GM19372 (cell line): ENCODE data around the gene PIMREG.

Source experiments
- ATAC-seq: cut with Tn5 transposase; IDR thresholded peaks from one replicate; pipeline ENCODE4 v1.9.1; 2021; ENCODE audit warnings: mild to moderate bottlenecking, low read depth, moderate library complexity; ENCODE audit not compliant: unreplicated experiment

PIMREG gene, protein sequence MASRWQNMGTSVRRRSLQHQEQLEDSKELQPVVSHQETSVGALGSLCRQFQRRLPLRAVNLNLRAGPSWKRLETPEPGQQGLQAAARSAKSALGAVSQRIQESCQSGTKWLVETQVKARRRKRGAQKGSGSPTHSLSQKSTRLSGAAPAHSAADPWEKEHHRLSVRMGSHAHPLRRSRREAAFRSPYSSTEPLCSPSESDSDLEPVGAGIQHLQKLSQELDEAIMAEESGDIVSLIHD

DNA sequence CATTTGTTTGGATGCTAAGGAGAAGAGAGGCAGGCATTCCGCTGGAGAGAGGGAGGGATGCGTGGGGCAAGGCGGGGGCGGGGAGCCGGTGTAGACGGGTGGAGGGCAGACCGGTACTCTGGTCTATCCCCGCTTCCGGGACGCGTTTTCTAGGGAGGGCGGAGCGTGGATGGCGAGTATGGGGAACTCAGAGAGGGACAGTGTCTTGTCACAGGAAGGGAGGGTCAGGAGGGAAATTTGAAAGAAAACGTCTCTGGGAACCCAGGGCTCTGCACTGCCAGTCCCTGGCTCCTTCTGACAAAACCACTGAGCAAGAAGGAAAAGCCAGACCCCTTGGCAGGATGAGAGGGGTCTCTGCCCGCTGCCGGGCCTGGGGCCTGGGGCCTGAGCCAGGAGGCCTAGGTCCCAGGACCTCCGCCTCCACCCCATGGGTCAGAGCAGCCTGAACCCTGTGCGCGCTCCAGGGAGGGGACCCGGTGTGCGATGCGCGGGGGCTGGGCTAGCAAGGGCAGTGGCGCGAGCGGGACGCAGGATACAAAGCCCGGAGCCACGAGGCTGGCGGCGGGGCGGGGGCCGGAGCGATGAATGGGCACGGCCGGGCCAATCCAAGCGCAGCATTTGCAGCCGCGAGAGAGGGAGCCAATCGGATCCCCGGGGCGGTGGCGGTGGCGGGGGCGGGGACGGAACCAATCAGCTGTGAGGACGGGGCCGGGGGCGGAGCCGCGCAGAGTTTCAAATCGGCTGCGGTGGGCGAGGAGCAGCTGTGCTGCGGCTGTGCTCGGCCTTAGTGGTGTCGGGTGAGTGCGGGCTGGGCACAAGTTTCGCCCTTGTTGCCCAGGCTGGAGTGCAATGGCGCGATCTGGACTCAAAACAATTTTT lies at the start of gene PIMREG:
Gene PIMREG, plus strand, starts transcription at position 764 of the 879 bp plus-strand sequence. CDS start 656 bp downstream, outside the sequence.
- ATAC-seq: peak; percentile 88

DNA sequence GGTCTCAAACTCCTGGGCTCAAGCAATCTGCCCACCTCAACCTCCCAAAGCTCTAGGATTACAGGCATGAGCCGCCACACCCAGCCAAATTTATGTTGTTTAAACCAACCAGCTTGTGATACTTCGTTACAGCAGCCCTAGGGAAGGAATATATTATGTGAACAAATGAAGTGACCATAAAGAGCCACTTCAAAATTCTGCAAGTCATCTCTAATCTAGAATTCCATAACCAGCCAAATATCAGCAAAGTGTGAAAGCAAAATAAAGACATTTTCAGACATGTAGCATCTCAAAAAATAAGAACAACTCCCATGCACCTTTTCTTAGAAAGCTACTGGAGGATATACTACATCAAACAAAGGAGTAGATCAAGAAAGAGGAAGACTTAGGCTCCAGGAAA lies 45.3 kb upstream of the PIMREG start:
- ATAC-seq: no peak

DNA sequence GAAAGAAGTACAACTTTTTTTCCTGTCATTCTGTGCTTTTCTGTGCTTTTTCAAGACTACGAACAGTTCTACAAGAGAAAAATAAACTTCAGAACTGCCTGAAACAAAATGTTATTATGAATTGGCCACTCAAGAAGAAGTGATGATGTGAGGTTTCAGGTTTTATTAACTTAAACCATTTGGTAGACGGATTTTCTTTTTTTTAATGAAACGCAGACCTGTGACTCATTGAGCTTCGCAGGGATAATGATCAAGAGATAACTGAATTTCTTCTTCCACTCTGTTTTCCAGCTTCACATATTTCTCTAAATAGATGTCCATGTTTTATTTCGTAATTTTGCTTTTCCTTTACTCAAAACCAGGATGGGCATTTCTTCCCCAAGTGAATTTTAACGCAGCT lies 42.0 kb upstream of the PIMREG start:
- no peak for ATAC-seq

DNA sequence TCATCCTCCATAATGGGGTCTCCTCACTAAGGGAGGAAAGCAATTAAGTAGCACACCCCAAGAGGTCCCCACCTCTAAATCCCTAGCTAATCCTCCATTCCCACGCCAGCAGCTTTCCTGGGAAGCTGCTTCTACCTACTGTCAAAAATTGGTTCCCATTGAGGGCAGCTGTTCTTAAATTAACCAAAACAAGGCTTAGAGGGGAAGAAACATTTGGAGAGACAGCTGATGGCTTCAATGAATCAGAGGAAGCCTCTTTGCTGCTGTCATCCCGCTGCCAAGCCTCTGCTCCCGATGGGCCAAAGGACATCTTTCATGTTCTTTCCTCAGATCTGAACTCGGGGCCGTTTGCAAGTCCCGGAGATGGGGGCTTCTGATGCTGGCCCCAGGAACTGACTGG lies 36.0 kb upstream of the PIMREG start:
- no peak for ATAC-seq

DNA sequence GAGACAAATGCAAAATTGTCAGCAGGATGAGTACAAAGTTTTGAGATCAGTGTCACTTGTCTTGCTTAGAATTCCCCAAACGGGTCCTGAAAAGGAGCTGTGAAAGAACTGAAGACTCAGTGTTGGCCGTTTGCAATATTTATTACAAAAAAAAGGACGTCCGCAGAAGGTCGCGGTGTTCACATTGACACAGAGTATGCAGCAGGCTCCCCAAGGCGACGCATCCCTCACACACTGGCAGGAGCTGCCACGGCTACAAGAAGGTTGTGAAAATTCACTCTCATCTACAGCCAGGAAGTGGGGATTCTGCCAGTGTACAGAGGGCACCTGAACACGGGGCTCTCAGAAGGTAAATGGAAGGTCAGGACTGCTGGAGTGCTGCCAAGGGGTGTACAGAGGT lies 35.5 kb upstream of the PIMREG start:
- ATAC-seq: no peak

DNA sequence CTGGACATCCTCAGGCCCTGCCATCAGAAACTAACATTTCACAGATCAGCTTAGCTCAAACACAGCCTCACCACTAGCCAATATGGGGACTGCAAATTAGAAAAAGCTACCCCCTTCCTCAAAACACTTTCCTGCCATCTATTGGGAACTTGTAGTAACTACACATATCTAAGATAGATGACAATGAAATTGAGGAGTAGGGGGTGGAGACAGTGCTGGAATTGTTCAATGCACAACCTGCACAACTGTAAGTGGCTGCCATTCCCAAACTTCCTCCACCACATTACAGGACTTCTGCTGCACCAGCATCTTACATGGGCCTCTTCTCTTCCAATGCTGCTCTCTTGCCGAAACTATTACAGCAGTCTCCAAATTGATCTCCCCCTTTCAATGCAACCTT lies 31.2 kb upstream of the PIMREG start:
- ATAC-seq: no peak

DNA sequence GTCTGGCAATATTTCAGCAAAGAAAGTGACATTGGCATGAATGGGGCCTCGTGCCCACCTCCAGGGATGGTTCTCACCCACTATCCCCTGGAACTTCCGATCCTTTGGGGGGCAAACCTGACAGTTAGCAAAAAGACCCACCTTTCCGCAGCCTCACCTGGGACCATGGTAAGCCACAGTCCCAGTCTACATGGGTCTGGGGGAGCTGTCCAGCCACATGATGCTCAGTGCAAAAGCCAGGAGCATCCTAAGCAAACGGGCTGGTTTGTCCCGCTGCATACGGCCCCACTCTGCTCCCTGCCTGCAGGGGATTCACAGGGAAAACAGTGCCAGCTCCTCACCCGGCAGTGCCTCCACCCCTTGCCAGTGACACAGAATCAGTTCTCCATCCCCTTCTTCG lies 28.6 kb upstream of the PIMREG start:
- ATAC-seq: no peak

DNA sequence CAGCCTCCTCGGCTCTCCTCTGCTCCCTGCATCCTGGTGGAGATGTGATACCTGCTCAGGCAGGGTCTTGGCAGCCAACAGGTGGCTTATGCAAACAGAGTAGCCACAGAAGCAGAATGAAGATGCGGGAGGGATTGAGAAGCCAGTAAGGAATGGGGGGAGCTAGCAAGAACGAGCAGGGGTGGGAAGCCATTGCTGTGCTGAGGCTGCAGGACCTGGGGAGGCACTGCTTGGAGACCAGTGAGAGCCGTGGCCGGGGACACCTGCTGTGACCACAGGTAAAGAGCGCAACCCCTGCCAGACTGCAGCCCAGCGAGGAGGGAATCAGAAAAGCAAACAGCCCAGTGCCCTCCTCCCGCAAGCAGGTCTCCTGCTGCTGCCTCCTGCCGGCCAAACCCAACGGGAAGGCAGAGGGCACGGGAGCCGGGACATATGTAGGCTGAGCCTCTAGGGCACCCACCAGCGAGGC lies 24.0 kb upstream of the PIMREG start:
- no peak for ATAC-seq

DNA sequence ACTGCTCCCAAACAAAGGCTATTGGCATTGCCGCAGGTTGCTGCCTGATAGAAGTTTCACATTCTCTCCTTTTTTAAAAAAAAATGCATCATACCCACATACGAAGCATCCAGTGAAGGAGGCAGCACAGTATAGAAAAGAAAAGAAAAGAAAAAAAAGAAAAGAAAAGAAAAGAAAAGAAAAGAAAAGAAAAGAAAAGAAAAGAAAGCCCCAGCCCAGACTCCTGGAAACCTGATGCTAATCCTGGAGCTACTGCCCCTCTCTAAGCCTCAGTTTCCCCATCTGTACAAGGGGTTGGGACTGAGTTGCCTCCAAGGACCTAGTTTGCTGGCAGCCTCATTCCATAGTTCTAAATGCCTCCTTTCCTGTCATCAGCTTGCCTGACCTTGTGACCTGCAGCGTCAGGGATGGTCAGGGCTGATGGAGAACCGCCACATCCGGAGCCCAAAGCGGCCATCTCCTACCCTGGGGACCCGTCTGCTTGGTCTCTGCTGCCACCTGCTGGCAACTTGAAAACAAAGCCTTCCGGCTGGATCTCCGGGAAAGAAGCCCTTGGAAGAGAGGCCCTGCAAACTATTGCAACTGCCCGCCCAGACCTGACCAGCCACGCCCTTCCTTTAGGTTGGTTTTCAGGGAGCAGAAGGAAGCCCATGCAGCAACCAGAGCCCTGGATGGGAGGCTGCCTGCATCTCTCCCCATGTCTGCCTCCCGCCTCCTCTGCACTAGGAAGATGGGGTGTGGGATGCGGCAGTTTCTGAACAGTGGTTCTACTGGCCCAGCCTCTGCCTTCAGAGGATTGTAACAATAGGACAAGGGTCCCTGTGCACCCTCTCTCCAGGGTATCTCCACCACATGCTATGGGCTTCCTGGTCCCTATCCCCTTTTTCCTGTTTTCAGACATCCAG lies 22.3 kb upstream of the PIMREG start:
- no peak for ATAC-seq

DNA sequence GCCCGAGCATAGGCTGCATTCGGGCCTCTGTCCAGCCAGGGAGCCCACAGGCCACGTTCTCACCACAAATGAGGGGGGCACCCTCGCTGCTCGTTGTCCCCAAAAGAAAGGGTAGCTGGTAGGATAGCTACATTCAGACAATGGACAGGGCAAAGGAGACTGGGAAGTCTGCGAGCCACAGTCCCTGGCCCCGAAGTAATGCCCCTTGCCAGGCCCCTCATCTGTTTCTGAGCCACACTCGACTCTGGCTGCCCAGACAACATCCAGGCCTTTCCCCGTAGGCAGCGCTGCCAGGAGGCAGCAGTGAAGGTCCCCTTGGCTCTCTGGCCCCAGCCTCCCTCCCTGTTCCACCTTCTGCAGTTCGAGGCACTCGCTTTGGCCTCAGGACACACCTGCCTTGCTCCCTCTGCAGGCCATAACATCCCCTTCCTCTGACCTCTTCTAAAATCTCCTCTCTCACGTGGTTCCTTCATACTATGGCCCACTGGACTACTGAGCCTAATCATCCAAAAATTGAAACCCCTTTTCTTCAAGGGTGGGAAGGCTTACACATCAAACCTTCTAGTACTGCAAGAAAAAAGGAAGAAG lies 21.5 kb upstream of the PIMREG start:
- ATAC-seq: no peak

DNA sequence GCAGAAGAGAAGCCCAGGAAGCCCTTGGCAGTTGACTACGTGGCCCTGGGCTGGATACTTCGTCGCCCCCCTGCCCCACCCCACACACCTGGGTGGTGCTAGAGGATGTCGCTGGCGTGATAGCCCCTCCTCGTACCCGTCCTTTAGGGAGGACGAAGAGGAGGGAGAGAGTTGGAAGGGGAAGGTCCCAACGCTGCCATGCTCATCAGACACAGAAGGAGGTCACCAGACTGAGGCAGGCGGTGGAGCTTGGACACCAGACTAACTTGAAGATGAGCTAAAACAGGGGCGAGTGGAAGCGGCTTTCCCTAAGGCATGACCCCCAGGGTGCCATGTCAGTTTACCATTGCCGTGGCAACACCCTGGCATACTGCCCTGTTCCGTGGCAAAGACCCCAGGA lies 20.3 kb upstream of the PIMREG start:
- no peak for ATAC-seq

DNA sequence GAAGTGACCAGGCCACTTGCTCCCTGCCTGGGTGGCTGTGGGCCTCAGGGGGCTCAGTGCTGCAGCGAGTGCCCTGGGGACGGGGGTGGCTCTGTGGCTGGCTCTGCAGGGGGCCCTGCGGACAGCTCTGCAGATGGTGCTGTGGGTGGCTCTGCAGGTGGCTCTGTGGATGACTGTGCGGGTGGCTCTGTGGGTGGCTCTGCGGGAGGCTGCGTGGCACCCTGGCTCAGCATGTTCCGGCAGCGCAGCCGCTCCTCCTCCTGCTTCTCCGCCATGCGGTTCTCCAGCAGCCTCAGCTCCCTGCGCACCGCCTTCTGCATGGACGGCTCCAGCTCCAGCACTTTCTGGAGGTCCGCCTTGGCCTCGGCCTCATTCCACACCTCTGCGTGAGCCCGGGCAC lies 18.8 kb upstream of the PIMREG start:
- ATAC-seq: no peak

DNA sequence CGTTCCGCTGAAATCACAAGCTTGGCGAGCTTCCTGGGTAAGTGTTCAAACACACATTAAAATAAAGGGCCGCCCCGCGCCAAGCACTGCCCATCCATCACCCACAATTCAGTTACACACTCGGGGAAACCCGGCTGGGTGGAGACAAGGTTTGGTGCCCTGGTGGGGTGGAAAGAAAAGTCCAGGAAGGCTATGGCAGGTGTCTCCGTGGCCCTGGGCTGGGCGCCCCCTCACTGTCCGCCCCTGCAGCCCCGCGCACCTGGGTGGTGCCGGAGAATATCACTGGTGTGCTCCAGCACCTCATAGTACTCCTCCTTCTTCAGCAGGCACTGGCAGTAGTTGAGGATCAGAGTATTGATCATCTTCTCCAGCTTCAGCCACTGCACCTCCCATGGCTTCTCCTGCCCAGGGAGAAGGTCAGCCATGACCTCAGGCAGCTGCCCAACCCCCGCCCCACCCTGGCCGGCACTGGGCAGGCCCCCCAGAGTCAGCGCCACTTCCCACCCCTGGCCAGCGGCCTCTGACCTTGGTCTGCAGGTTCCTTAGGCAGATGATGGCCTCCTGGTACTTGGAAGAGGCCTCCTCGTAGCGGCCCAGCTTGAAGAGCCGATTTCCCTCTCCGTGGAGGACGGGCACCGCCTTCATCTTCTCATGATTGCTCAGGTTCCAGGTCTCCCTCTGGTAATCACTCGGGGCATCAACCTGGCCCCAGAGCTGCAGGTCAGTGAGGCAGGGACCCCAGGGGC lies 17.7 kb upstream of the PIMREG start:
- ATAC-seq: no peak

DNA sequence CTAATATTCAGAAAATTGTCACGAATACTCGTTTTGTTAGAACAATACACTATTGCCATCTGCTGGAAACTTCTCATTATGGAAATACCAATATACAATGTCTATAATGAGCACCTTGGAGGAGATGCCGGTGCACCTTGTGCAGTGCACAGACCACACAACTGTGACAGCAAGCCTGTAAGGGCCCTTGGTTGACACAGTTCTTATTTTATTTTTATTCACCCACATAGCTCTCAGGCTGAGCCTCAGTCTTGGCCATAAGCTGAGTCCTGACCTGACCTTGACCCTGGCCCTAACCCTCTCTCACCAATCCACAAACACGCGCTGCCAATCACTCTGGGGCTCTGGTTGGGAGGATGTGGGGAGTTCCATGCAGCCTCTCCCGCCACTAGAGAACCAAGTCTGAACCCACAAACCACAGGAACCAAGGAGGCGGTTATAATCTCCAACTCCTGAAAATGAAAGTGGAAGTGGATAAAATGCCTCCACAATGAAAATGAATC lies 16.9 kb upstream of the PIMREG start:
- ATAC-seq: no peak

DNA sequence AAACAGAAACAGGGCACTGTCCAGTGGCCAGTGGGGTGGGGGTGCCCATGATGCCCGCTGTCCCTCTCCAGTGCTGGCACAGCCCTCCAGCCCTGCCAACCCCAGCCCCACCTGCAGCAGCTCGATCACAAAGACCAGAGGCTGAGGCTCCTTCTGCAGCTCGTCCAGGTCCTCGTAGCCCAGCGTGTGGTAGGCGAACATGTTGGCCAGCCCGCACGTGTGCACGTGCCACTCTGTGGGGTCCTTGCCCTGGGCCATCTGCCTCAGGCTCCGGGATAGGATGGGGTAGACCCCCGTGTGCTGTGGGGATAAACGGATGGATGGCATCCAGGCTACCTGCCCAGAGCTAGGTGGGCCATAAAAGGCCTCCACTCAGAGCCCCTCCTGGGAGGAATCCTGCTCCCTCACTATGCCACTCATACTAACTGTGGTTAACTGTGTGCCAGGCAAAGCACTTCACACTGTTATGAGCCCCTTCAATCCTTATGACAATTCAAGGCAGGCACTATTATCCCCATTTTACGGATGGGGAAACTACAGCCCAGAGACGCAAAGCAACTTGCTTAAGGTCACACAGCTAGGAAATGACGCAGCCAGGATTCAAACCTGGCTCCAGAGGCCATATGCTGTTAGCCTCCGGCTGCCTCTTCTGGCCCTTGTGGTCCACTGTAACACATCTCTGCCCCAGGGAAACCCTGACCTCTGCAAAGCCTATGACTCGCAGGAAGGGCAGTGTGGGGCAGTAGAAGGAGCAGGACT lies 15.9 kb upstream of the PIMREG start:
- no peak for ATAC-seq

DNA sequence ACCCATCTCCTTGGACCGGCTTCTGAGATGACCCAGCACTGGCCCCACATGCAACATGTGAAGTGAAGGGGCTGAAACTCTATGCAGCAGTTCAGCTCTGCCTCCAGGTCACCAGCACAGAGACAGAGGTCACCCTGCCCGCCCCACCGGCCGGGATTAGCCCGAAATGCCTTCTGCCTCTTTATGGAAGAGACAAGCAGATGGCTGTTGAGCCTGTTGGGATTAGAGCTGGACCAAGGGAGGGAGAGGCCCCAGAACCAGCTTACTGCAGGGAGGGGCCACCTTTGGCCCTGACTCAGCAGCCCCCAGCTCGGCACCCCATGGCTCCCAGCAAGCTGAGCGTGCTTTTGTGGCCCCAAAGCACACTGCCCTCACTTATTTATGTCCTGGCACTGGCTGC lies 15.0 kb upstream of the PIMREG start:
- no peak for ATAC-seq

DNA sequence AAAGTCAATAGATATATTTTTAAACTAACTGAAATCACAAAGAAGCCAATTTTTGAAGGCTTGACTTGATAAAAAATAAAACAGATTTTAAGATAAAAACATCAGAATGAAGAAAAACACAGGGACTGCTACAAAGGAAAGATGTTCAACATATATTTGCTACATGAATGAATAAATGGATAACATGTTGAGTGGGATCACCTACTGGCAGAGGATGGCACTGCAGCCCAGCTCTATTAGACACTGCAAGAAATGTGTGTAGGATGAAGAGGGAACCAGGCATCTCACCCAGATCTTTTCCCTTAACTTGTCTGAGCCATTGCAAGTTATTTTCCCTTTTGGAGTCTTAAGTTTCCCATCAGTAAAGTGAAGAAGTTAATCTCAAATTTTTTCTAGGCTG lies 13.5 kb upstream of the PIMREG start:
- no peak for ATAC-seq

DNA sequence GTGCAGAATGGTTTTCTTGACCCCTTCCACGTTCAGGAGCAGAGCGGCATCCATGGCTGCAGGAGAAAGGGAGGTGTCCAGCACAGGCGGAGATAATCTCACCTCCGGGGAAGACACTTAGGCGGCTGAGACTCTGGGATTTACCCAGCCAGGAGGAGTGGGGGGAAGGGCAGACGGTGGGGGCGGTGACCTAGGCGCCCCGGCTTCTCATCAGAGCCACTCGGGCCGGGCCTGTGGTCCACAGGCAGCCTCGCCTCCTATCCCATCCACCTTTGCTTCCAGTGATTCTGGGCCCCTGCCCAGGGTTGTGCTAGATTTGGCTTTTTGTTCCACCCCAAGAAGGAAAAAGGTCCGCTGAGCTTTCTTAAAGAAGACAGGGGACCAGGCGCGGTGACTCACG lies 9.2 kb upstream of the PIMREG start, which contains the start of gene AIPL1:
Gene AIPL1, minus strand, starts transcription at position 71 of the 400 bp plus-strand sequence. Its CDS starts 17 bp downstream, at position 54.
- no peak for ATAC-seq

DNA sequence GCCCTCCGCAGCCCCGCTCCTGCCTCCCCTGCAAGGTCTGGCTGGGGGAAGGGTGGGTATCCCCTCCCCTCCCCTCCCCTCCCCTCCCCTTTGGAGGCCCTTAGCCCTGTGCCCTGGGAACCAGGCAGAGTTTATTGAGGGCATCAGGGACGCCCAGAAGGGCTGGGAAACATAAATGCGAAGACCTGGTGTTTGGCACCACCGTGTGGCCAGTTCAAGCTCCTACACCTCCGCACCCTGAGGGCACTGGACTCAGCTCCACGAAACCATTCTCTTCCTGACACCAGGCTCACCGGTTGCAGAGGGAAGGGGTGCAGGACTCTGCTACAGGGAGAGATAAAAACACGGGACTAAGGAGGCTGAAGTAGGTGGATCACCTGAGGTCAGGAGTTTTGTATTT lies 8.3 kb upstream of the PIMREG start:
- no peak for ATAC-seq
